Measurements from ENCODE around the gene AGBL3.
"Not testable (repeated sequence)": the region's sequence is repeated elsewhere in the genome, so short reads cannot be mapped to it uniquely, and the experiment has no call there.

The AGBL3 gene

DNA sequence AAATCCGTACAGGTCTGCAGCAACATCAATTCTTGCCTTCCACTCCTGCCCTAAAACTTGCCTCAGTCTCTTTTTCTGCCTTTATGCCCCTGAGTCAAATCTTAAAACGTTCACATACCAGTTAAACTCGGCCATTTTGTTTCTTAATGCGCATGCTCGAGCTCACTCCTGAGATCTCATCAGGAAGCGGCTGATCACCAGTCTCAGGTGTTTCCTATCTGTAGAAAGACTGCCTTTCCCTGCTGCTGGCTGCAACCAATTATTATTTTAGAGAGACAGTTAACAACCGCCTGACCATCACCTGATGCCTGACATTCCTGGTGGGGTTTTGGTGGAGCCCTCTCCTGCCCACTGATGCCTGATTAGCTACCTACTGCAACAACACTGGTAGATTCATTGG lies 91.3 kb downstream of the AGBL3 start:
- DNase-seq (ENCODE audit: low spot score), result no peak

- DNase-seq (ENCODE audit: low spot score), result no peak
Measured at GRCh38 chr7:135078051-135078450, 91.7 kb downstream of the AGBL3 start.

GRCh38 chr7:135079068-135079467 lies 92.8 kb downstream of the AGBL3 start:
- no peak for DNase-seq (ENCODE audit: low spot score)

DNA sequence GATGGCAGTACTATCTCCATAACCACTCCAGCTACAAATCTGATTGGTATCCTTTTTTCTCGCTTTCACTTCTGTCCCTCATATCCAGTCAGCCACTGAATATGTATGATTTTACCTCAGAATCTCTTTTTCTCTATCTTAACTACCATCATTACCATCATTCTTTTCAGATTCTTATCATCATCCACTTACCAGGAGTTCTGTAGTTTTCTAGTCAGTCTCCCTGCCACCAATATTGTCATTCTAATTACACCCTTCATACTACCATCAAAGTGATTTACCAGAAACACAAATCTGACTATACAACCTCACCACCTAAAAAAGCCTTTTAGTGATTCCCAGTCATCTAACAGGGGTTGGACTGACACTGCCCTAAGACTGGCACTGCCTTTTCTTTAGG lies 96.7 kb downstream of the AGBL3 start:
- no peak for DNase-seq (ENCODE audit: low spot score)

DNA sequence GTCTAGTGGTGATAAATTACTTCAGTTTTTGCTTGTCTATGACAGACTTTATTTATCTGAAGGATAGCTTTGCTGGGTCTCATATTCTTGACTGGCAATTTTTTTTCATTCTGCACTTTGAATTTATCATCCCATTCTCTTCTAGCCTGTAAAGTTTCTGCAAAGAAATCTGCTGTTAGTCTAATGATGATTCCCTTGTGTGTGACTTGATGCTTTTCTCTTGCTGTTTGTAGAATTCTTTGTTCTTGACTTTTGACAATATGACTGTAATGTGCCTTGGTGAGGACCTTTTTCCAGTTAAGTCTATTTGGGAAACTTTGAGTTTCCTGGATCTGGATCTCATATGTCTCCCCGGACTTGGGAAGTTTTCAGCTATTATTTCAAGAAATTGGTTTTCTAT lies 102.3 kb downstream of the AGBL3 start:
- DNase-seq (ENCODE audit: low spot score), result no peak

GRCh38 chr7:135091717-135092116 lies 105.4 kb downstream of the AGBL3 start:
- DNase-seq (ENCODE audit: low spot score), result no peak

GRCh38 chr7:135094472-135095237 lies 108.3 kb downstream of the AGBL3 start:
- no peak for DNase-seq (ENCODE audit: low spot score)

DNA sequence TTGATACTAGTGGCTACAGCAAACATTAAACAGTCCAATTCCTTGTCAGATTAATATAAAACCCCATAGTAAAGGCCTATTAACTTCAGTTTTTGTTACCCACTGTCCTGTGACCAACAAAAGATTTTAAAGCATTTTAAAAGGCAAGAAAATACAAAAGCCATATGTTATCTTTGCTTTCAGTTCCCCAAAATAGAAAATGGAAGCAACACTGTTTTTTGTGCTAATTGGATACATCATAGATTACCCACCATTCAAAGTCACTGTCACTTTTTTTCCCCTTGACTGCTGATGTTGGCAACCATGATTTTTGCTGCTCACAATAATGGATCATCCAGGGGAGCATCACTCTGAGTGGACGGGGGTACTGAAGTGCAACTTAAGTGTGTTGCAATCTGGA lies 109.1 kb downstream of the AGBL3 start:
- no peak for DNase-seq (ENCODE audit: low spot score)

DNA sequence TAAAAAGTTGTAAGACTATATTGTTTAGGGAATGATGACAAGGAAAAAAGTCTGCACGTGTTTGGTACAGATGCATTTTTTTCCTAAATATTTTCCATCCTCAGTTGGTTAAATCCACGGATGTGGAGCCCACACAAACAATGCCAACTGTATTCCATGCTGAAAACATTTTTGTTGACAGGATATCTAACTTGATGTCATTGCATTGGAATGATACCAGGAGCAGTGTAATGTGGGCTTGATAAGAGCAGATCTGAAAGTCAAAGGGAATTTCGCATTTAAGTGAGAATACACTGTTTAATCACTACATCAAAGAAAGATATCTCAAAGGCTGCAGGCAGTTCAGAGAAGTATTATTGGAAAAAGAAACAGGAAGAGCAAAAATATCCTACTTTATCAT lies 112.1 kb downstream of the AGBL3 start:
- no peak for DNase-seq (ENCODE audit: low spot score)

- DNase-seq (ENCODE audit: low spot score), result no peak
Measured at GRCh38 chr7:135100856-135101255, 114.5 kb downstream of the AGBL3 start.

DNA sequence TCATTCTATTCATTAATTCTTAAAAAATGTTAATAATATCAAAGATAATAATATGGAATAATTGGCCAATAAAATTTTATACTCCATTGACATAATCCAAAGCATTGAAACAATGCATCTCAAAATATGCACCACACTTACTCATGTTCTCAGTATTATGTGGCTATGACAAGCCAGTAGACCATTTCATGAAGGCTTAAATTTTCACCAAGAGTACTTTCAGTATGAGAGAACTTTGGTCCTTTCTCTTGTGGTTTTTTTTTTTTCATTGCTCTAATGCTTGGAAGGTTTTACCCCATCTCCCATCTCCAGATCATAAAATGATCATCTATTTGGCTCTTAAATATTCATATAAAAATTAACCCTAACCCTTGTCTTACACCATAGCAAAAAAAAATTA lies 116.1 kb downstream of the AGBL3 start:
- DNase-seq (ENCODE audit: low spot score), result no peak

GRCh38 chr7:135109562-135109961 lies 123.3 kb downstream of the AGBL3 start:
- no peak for DNase-seq (ENCODE audit: low spot score)

- DNase-seq (ENCODE audit: low spot score), result no peak
Measured at GRCh38 chr7:135109976-135110375, 123.7 kb downstream of the AGBL3 start.

- no peak for DNase-seq (ENCODE audit: low spot score)
Measured at GRCh38 chr7:135111379-135111778, 125.1 kb downstream of the AGBL3 start.

DNA sequence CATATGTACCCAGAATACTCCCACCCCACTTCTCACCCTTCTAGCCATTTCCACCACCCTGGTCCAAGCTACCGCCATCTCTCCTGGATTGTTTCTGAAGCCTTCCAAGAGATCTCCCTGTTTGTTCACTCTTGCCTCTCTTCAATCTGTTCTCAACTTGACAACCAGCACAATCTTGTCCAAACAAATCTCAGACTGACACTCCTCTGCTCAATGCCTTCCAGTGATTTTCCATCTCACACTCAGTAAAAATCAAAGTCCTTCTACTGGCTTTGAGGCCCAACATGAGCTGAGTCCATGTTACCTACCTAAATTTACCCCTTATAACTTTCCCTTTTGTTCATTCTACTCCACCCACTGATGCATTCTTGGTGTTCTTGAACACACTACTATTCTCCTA lies 128.3 kb downstream of the AGBL3 start:
- DNase-seq (ENCODE audit: low spot score), result no peak

DNA sequence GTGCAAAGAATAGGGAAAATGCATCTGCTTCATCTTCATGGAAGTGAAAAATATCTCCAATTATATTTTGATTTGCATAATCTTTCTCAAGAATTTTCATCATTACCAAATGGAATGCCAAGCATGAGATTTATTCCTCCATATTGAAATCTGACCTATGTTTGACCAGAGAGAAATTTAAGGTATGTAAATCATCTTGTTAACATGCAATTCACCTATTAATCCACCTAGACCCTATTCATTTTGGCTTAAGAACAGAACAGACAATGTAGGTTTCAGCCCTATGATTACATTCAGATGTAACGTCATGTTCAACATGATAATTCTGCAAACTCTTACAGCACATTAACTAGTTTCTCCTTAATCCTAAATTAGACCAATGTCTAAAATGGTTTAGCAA lies 130.8 kb downstream of the AGBL3 start:
- no peak for DNase-seq (ENCODE audit: low spot score)

DNA sequence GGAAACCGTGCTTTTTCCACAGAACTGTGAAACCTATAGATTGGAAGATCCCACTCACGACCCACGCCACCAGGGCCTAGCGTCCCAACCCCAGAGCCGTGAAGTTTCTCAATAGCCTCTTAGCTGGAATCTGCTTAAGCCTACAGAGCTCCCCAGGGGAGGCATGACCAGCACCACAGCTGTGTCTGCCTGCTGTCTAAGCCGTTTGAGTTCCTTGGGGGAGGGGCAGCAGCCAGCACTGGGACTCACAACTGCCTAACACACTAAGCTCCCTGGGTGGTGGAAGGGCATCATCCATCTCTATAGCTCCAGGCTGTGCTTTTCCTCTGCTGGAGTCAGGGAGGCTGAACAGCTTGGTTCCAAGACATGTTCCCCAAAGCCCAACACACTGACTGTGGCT lies 135.6 kb downstream of the AGBL3 start:
- DNase-seq (ENCODE audit: low spot score), result no peak

GRCh38 chr7:135124631-135125030 lies 138.3 kb downstream of the AGBL3 start:
- DNase-seq (ENCODE audit: low spot score), result not testable (repeated sequence)

- no peak for DNase-seq (ENCODE audit: low spot score)
Measured at GRCh38 chr7:135128931-135129330, 142.6 kb downstream of the AGBL3 start.

- DNase-seq (ENCODE audit: low spot score), result no peak
Measured at GRCh38 chr7:135129579-135129978, 143.3 kb downstream of the AGBL3 start.

GRCh38 chr7:135143885-135144668 lies 157.8 kb downstream of the AGBL3 start:
- no peak for DNase-seq (ENCODE audit: low spot score)

DNA sequence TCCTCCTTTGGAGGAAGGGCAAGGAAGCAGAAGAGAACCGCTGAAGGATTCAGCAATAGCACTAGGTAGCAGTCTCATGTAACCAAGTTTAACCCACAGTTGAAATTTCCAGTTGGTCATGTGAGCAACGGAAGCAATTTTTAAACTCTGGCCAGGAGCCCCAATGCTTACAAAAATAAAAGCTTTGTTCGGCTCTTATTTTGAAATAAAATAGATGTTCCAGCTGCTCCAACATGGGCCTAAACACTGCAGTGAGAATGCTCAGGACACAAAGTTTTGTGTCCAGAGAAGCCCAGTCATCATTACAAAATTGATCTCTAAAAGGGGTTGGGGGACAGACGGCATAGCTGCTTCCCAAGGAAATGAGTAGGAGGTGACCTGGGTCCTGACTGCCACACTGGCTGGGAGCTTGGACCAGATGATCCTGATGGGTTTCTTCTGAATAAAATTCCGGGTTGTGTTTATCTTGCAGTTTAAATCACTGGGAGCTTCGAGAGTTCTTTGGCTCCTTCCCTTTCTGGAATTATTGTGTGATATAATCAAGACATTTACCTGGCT lies 161.1 kb downstream of the AGBL3 start:
- DNase-seq (ENCODE audit: low spot score), result no peak
